MCF 10A (cell line): Measurements from ENCODE around the gene KIF22. TPM values are rescaled to one million over a fixed set of nuclear protein-coding genes. Genes with fewer than 3 reads are reported as not detected.

ENCODE experiments used
- BruUV-seq: library from RNA; stranded (reverse); fragments of 400-500 nt; replicated peaks from 2 replicates; lab custom pipeline; 2021; lab: Mats Ljungman, UMichigan
- CTCF ChIA-PET: fragments of 300-600 bp; sonication (Branson Sonifier 250); formaldehyde crosslinking; extraction: SDS; loops from one replicate; lab custom pipeline; 2021; ENCODE audit warnings: antibody characterized with exemption, inconsistent platforms; lab: Yijun Ruan, JAX
- POLR2A ChIA-PET: fragments of 300-600, 350-650 bp; sonication (Branson Sonifier 250); formaldehyde crosslinking; extraction: SDS; loops from one replicate; lab custom pipeline; 2020; ENCODE audit warnings: antibody characterized with exemption, inconsistent platforms; lab: Yijun Ruan, JAX
- DNase-seq: peaks from one replicate; pipeline ENCODE4 v3.0.0-alpha.2; 2018; ENCODE audit not compliant: unreplicated experiment
- H3K27ac Mint-ChIP-seq: one replicate; pipeline ENCODE4 v1.8.0; 2022; ENCODE audit warnings: mild to moderate bottlenecking, low read depth, mixed read lengths; ENCODE audit not compliant: unreplicated experiment
- H3K27me3 Mint-ChIP-seq: one replicate; pipeline ENCODE4 v1.8.0; 2022; ENCODE audit warnings: mixed read lengths; ENCODE audit not compliant: insufficient read depth, unreplicated experiment
- H3K36me3 Mint-ChIP-seq: one replicate; pipeline ENCODE4 v1.8.0; 2022; ENCODE audit warnings: mild to moderate bottlenecking, moderate library complexity, mixed read lengths; ENCODE audit not compliant: insufficient read depth, unreplicated experiment
- H3K4me1 Mint-ChIP-seq: one replicate; pipeline ENCODE4 v1.8.0; 2022; ENCODE audit warnings: mixed read lengths; ENCODE audit not compliant: insufficient read depth, unreplicated experiment
- H3K4me3 Mint-ChIP-seq: one replicate; pipeline ENCODE4 v1.8.0; 2022; ENCODE audit warnings: mild to moderate bottlenecking, moderate library complexity, mixed read lengths; ENCODE audit not compliant: unreplicated experiment
- H3K9me3 Mint-ChIP-seq: one replicate; pipeline ENCODE4 v1.8.0; 2022; ENCODE audit warnings: mixed read lengths; ENCODE audit not compliant: unreplicated experiment
- CTCF ChIP-seq: fragments of 200-600 bp; IDR thresholded peaks from one replicate; pipeline ENCODE4 v1.8.0; 2022; ENCODE audit warnings: antibody characterized with exemption, mild to moderate bottlenecking; ENCODE audit not compliant: unreplicated experiment
- intact Hi-C: fragments of 100-400 bp; cut with micrococcal nuclease; formaldehyde crosslinking; loops from 2 replicates; pipeline ENCODE4 v1.14.1; 2022
- total RNA-seq: library from RNA; stranded (reverse); gene quantifications from 2 replicates; pipeline ENCODE4 v1.2.3, GENCODE V29; 2022

KIF22 gene
- total RNA-seq, 1 experiment from 2014 or later = 53.8 TPM

GRCh38 chr16:29848420-29849297 is 58.1 kb downstream of the KIF22 start:
- peak; percentile 90 for TF ChIP-seq CTCF

GRCh38 chr16:29849505-29849904 is 59.0 kb downstream of the KIF22 start:
- BruUV-seq = no TSS peak
- intact Hi-C loops = no loop called here
- no peaks in the 10 kb centered on the region for H3K4me1 Mint-ChIP-seq
- H3K27me3 Mint-ChIP-seq = no peaks in the 10 kb centered on the region
- ChIA-PET CTCF (interaction anchor here (0.5 to 4.5 kb wide), 14 partner anchors 10 to 170 kb away, joined by 3 to 52 read pairs (median 3); partner anchors contain the start of gene MVP), POLR2A (interaction anchor here (1.8 to 3.1 kb wide), 3 partner anchors 29 to 42 kb away, joined by 5 to 20 read pairs (median 9); partner anchors contain the start of genes MVP and PAGR1)
- H3K36me3 Mint-ChIP-seq = peaks cover 61% of the 10 kb centered on the region
- no peaks in the 10 kb centered on the region for H3K9me3 Mint-ChIP-seq
- TF ChIP-seq CTCF = no peak
- H3K27ac Mint-ChIP-seq = no peak overlapping the region
- DNase-seq = no peak
- no peak overlapping the region for H3K4me3 Mint-ChIP-seq

More at GRCh38 chr16:29848420-29849297, 58.1 kb downstream of the KIF22 start:
- Mint-ChIP-seq H3K4me3 (no peak overlapping the region), H3K27ac (no peak overlapping the region), H3K27me3 (no peaks in the 10 kb centered on the region), H3K36me3 (peaks cover 59% of the 10 kb centered on the region), H3K9me3 (no peaks in the 10 kb centered on the region), H3K4me1 (no peaks in the 10 kb centered on the region)
- peak; percentile 73 for DNase-seq
- POLR2A ChIA-PET = interaction anchor here (0.6 to 3.1 kb wide), 10 partner anchors 10 to 148 kb away, joined by 3 to 20 read pairs (median 3); partner anchors contain the start of genes MVP and PAGR1
- no TSS peak for BruUV-seq
- CTCF ChIA-PET = interaction anchor here (0.5 to 4.5 kb wide), 26 partner anchors 8 to 922 kb away, joined by 3 to 52 read pairs (median 4); partner anchors contain the start of genes CDIPT and MVP
- intact Hi-C loops = loop anchor here (1.0 kb wide), 2 partner anchors 29 to 148 kb away; no protein-coding TSS in a partner anchor

GRCh38 chr16:29850998-29851397 is 60.4 kb downstream of the KIF22 start:
- intact Hi-C loops = no loop called here
- Mint-ChIP-seq H3K4me3 (no peak overlapping the region), H3K27ac (no peak overlapping the region), H3K9me3 (no peaks in the 10 kb centered on the region), H3K27me3 (no peaks in the 10 kb centered on the region), H3K4me1 (no peaks in the 10 kb centered on the region), H3K36me3 (peaks cover 53% of the 10 kb centered on the region)
- ChIA-PET POLR2A (no interaction called here), CTCF (no interaction called here)
- no peak for DNase-seq
- no TSS peak for BruUV-seq
- no peak for TF ChIP-seq CTCF

GRCh38 chr16:29852654-29853053 is 62.1 kb downstream of the KIF22 start:
- no TSS peak for BruUV-seq
- Mint-ChIP-seq H3K4me3 (no peak overlapping the region), H3K9me3 (no peaks in the 10 kb centered on the region), H3K36me3 (peaks cover 42% of the 10 kb centered on the region), H3K27me3 (no peaks in the 10 kb centered on the region), H3K4me1 (no peaks in the 10 kb centered on the region), H3K27ac (no peak overlapping the region)
- TF ChIP-seq CTCF = no peak
- ChIA-PET POLR2A (interaction anchor here (0.6 to 1.8 kb wide), 3 partner anchors 8 to 32 kb away, joined by 3 to 4 read pairs (median 3); partner anchors contain the start of gene MVP), CTCF (interaction anchor here (0.5 to 1.2 kb wide), 3 partner anchors 9 to 28 kb away, joined by 3 to 4 read pairs (median 3); no protein-coding TSS in a partner anchor)
- no peak for DNase-seq
- intact Hi-C loops = no loop called here
